OCI-LY7 (cell line): ENCODE measurements around the gene ALG11. TPM values are rescaled to one million over a fixed set of nuclear protein-coding genes. Genes with fewer than 3 reads are reported as not detected.

Experiments
- BruUV-seq: library from RNA; stranded (reverse); fragments of 400-500 nt; replicated peaks from 2 replicates; lab custom pipeline; 2021; lab: Mats Ljungman, UMichigan
- CTCF ChIA-PET: fragments of 300-600 bp; sonication (Branson Sonifier 250); formaldehyde crosslinking; loops from one replicate; lab custom pipeline; 2022; ENCODE audit warnings: antibody characterized with exemption; ENCODE audit not compliant: unreplicated experiment; lab: Charles Lee
- POLR2A ChIA-PET: fragments of 300-600 bp; sonication (Branson Sonifier 250); formaldehyde crosslinking; loops from one replicate; lab custom pipeline; 2022; ENCODE audit warnings: antibody characterized with exemption; lab: Charles Lee
- DNase-seq: peaks from one replicate; pipeline ENCODE4 v3.0.0-alpha.2; 2015; ENCODE audit warnings: low spot score
- H2AFZ ChIP-seq: fragments of 200-600 bp; sonication (generic), shearing (Covaris generic); 2 replicates; pipeline ENCODE4 v1.6.1; 2014; ENCODE audit warnings: mild to moderate bottlenecking, antibody characterized with exemption, low read length, moderate library complexity
- H3K27ac ChIP-seq: fragments of 200-600 bp; sonication (generic); 2 replicates; pipeline ENCODE4 v1.5.1; 2014; ENCODE audit warnings: mixed run types, low read depth, mild to moderate bottlenecking, moderate library complexity, low read length, inconsistent platforms; ENCODE audit not compliant: poor library complexity, severe bottlenecking
- H3K36me3 ChIP-seq: fragments of 200-600 bp; sonication (generic); 2 replicates; pipeline ENCODE4 v1.6.1; 2014; ENCODE audit warnings: mild to moderate bottlenecking, antibody characterized with exemption, low read length, moderate library complexity, mixed read lengths; ENCODE audit not compliant: insufficient read depth
- H3K4me1 ChIP-seq: fragments of 200-600 bp; sonication (generic); 2 replicates; pipeline ENCODE4 v1.5.1; 2014; ENCODE audit warnings: mild to moderate bottlenecking, low read length; ENCODE audit not compliant: insufficient read depth, poor library complexity, severe bottlenecking
- H3K4me2 ChIP-seq: fragments of 200-600 bp; sonication (generic); 2 replicates; pipeline ENCODE4 v1.6.1; 2014; ENCODE audit warnings: mild to moderate bottlenecking, low read length
- H3K4me3 ChIP-seq: fragments of 200-600 bp; sonication (generic); 2 replicates; pipeline ENCODE4 v1.5.1; 2014; ENCODE audit warnings: mild to moderate bottlenecking, low read depth, low read length; ENCODE audit not compliant: poor library complexity, severe bottlenecking
- H3K79me2 ChIP-seq: fragments of 200-600 bp; sonication (generic); 2 replicates; pipeline ENCODE4 v1.6.1; 2016; ENCODE audit warnings: low read depth, mild to moderate bottlenecking, low read length, moderate library complexity, mixed read lengths; ENCODE audit not compliant: insufficient read depth
- H3K9me2 ChIP-seq: fragments of 200-600 bp; sonication (generic); 2 replicates; pipeline ENCODE4 v1.6.1; 2016; ENCODE audit warnings: mild to moderate bottlenecking, low read length, mixed read lengths; ENCODE audit not compliant: insufficient read depth
- H3K9me3 ChIP-seq: fragments of 200-600 bp; sonication (generic); 2 replicates; pipeline ENCODE4 v1.6.1; 2014; ENCODE audit warnings: mild to moderate bottlenecking, mixed run types, low read length, mixed read lengths
- H4K20me1 ChIP-seq: fragments of 200-600 bp; sonication (generic); 2 replicates; pipeline ENCODE4 v1.6.1; 2014; ENCODE audit warnings: mild to moderate bottlenecking, antibody characterized with exemption, low read length, moderate library complexity, mixed read lengths; ENCODE audit not compliant: insufficient read depth
- CTCF ChIP-seq: fragments of 200-600 bp; sonication (generic); conservative IDR thresholded peaks from 2 replicates; pipeline ENCODE4 v1.5.1; 2014; ENCODE audit warnings: mild to moderate bottlenecking, antibody characterized with exemption, low read length, moderate library complexity, mixed read lengths
- EZH2phosphoT487 ChIP-seq: fragments of 200-600 bp; sonication (generic); IDR thresholded peaks from 2 replicates; pipeline ENCODE4 v1.6.1; 2018; ENCODE audit warnings: low read depth, borderline replicate concordance, mild to moderate bottlenecking, mixed run types, antibody characterized with exemption, low read length, moderate library complexity, mixed read lengths
- intact Hi-C: fragments of 100-400 bp; cut with micrococcal nuclease; formaldehyde crosslinking; loops from one replicate; pipeline ENCODE4 v1.10.0; 2022; ENCODE audit not compliant: unreplicated experiment
- total RNA-seq, 2 experiments: library from RNA; depleted of rRNA in 1 of 2; stranded (reverse); fragments of >200 nt in 1 of 2; shearing (Covaris generic) in 1 of 2; gene quantifications; 2 replicates each; pipeline ENCODE4 v1.2.3, GENCODE V29; 2014 to 2022

The ALG11 gene
- total RNA-seq, 2 experiments from 2014 or later = 14.1 to 19.4 TPM

DNA sequence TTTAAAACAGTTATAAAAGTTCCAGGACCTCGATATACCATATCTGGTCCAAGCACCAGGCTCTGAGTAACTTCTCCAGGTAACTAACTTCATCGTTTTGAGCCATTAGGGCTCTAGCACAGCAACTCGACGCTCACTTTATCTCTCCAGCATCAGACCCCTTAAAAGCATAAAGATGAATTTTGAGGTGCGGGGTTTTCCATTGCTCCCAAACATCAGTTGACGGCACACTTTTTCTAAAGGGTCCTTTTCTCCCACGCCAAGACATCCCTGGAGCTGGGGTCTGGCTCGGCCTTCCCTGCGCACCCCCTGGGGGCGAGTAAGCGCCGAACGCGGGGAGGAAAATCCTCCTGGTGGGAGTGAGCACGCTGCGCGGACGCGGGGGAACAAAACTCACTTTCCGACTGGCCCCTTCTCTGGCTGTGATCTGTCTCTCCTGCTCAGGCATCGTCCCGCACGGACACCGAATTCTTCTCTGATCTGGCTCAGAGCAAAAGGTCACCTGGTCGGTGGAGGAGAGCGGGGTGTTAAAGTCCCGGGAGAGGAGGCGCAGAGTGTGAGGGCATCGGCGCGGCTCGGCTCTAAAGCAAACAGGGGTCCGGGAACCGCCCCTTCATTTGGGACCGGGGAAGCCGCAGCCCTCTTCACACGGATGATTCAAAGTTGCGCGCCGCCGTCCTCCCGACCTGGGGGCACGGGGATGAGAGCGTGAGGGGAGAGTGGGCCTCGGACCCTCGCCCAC lies 1.1 kb upstream of the ALG11 start, which contains the start of gene ATP7B:
TSS of gene ATP7B (minus strand) at position 561 of the 742 bp plus-strand sequence. CDS start at position 448, 113 bp downstream.
- H2AFZ ChIP-seq = peak within 1 kb of the TSS; percentile 92
- TF ChIP-seq CTCF (no peak), EZH2phosphoT487 (peak; percentile 62; the same call in 1 of the 2 replicates)
- ChIA-PET CTCF (no interaction called here), POLR2A (no interaction called here)
- peaks cover 1% of the 10 kb centered on the region; the same call in 1 of the 2 replicates for H3K9me3 ChIP-seq
- peaks cover 16% of the 10 kb centered on the region for H3K4me1 ChIP-seq
- H3K4me3 ChIP-seq = peak within 1 kb of the TSS; percentile 95
- no peaks in the 10 kb centered on the region for H3K9me2 ChIP-seq
- BruUV-seq = no TSS peak
- H3K36me3 ChIP-seq = peaks cover 12% of the 10 kb centered on the region
- DNase-seq = peak; percentile 12
- H3K4me2 ChIP-seq = peak within 1 kb of the TSS; percentile 96
- H4K20me1 ChIP-seq = 0 out of 2 replicates have a peak, but pooled peaks cover 4% of the 10 kb centered on the region
- peaks cover 30% of the 10 kb centered on the region for H3K79me2 ChIP-seq
- no peak within 1 kb of the TSS for H3K27ac ChIP-seq
- intact Hi-C loops = loop anchor here (5.0 kb wide), 2 partner anchors 186 to 641 kb away; partner anchors contain the start of gene SUGT1

DNA sequence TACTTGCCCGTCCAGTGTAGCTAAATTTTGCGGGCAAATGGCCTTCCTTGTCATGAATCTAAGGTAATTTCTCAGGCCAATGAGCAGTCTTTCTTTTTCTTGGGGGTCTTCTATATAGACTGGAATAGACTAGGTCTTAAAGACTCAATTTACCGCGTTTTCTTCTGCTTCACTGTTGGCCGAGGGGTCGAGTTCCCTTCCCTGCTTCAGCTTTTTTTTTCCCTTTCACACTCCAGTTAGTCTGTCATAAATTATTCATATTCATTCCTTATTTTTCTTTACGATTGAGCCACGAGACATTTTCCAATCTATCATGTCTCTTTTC lies 276 bp downstream of the ALG11 start:
- Histone ChIP-seq H2AFZ (peak overlapping the region; percentile 91), H4K20me1 (0 out of 2 replicates have a peak, but pooled peaks cover 4% of the 10 kb centered on the region), H3K4me2 (peak overlapping the region; percentile 75), H3K9me2 (no peaks in the 10 kb centered on the region), H3K79me2 (peaks cover 30% of the 10 kb centered on the region), H3K4me1 (peaks cover 16% of the 10 kb centered on the region), H3K4me3 (peak overlapping the region; percentile 95), H3K9me3 (peaks cover 5% of the 10 kb centered on the region; the same call in 1 of the 2 replicates), H3K36me3 (peaks cover 26% of the 10 kb centered on the region), H3K27ac (no peak overlapping the region)
- DNase-seq = peak; percentile 12
- ChIA-PET POLR2A (interaction anchor here (0.6 to 1.4 kb wide), 8 partner anchors 13 to 568 kb away, joined by 3 to 7 read pairs (median 3); no protein-coding TSS in a partner anchor), CTCF (no interaction called here)
- intact Hi-C loops = loop anchor here (1.0 to 5.0 kb wide), 4 partner anchors 146 to 640 kb away; partner anchors contain the start of genes CKAP2 and SUGT1
- TF ChIP-seq CTCF (no peak), EZH2phosphoT487 (no peak)
- TSS peak; percentile 90 for BruUV-seq
